Caco-2 (cell line): Measurements from ENCODE around the gene VSTM2L. TPM values are rescaled to one million over a fixed set of nuclear protein-coding genes. Genes with fewer than 3 reads are reported as not detected.

ENCODE experiments used
- BruUV-seq: library from RNA; stranded (reverse); fragments of 400-500 nt; replicated peaks from 2 replicates; lab custom pipeline; 2021; lab: Mats Ljungman, UMichigan
- CTCF ChIA-PET: fragments of 300-600 bp; sonication (Branson Sonifier 250); formaldehyde crosslinking; loops from one replicate; lab custom pipeline; 2022; ENCODE audit warnings: antibody characterized with exemption; lab: Charles Lee
- POLR2A ChIA-PET: fragments of 300-600 bp; sonication (Branson Sonifier 250); formaldehyde crosslinking; loops from one replicate; lab custom pipeline; 2022; ENCODE audit warnings: antibody characterized with exemption; lab: Charles Lee
- DNase-seq, 2 experiments: peaks; one replicate each; pipeline versions ENCODE4 v3.0.0 to v3.0.0-alpha.2; 2020 to 2022
- H3K27me3 ChIP-seq: replicated peaks from 2 replicates; pipeline ENCODE4 v1.6.0; 2011; ENCODE audit warnings: low read length; ENCODE audit not compliant: control insufficient read depth, insufficient read depth
- H3K36me3 ChIP-seq: 2 replicates; pipeline ENCODE4 v1.5.1; 2011; ENCODE audit warnings: low read length; ENCODE audit not compliant: control insufficient read depth, insufficient read depth
- H3K4me1 ChIP-seq: fragments of 250-450 bp; sonication (Bioruptor Pico); 2 replicates; pipeline ENCODE4 v1.5.1; 2020; ENCODE audit warnings: mild to moderate bottlenecking
- H3K4me3 ChIP-seq: 2 replicates; pipeline ENCODE4 v1.5.1; 2011; ENCODE audit warnings: low read depth, mild to moderate bottlenecking, control low read depth, low read length
- H3K9me3 ChIP-seq: fragments of 250-450 bp; sonication (Bioruptor Pico); 2 replicates; pipeline ENCODE4 v1.5.1; 2020; ENCODE audit warnings: mild to moderate bottlenecking, moderate library complexity
- H3K27ac Mint-ChIP-seq: one replicate; pipeline ENCODE4 v1.8.0; 2022; ENCODE audit warnings: mixed read lengths; ENCODE audit not compliant: unreplicated experiment
- H3K27me3 Mint-ChIP-seq: one replicate; pipeline ENCODE4 v1.8.0; 2022; ENCODE audit warnings: mixed read lengths; ENCODE audit not compliant: insufficient read depth, unreplicated experiment
- H3K36me3 Mint-ChIP-seq: one replicate; pipeline ENCODE4 v1.8.0; 2022; ENCODE audit warnings: mild to moderate bottlenecking, mixed read lengths; ENCODE audit not compliant: insufficient read depth, unreplicated experiment
- H3K4me1 Mint-ChIP-seq: one replicate; pipeline ENCODE4 v1.8.0; 2022; ENCODE audit warnings: low read depth, mixed read lengths; ENCODE audit not compliant: unreplicated experiment
- H3K4me3 Mint-ChIP-seq: one replicate; pipeline ENCODE4 v1.8.0; 2022; ENCODE audit warnings: mild to moderate bottlenecking, moderate library complexity, mixed read lengths; ENCODE audit not compliant: unreplicated experiment
- H3K9me3 Mint-ChIP-seq: one replicate; pipeline ENCODE4 v1.8.0; 2022; ENCODE audit warnings: mixed read lengths; ENCODE audit not compliant: unreplicated experiment
- CTCF ChIP-seq, 2 experiments: fragments of 200-600 bp in 1 of 2; IDR thresholded peaks; 1 replicate in 1 of 2; 2 replicates in 1 of 2; pipeline versions ENCODE4 v1.5.1 to v1.8.0; 2011 to 2022; ENCODE audit warnings: antibody characterized with exemption in 1 of 2, control low read depth in 1 of 2, inconsistent platforms in 1 of 2, low read depth in 1 of 2, low read length in 1 of 2, mild to moderate bottlenecking in 1 of 2, moderate library complexity in 1 of 2; ENCODE audit not compliant: insufficient read depth in 1 of 2, severe bottlenecking in 1 of 2, unreplicated experiment in 1 of 2
- intact Hi-C: fragments of 100-400 bp; cut with micrococcal nuclease; formaldehyde crosslinking; loops from one replicate; pipeline ENCODE4 v1.10.0; 2022; ENCODE audit not compliant: unreplicated experiment
- total RNA-seq: library from RNA; stranded (reverse); gene quantifications from 2 replicates; pipeline ENCODE4 v1.2.3, GENCODE V29; 2022

Gene VSTM2L
- total RNA-seq, 1 experiment from 2014 or later: not detected

- Histone ChIP-seq H3K4me3 (no peak overlapping the region), H3K4me1 (peaks cover 10% of the 10 kb centered on the region; the same call in 1 of the 2 replicates), H3K9me3 (no peaks in the 10 kb centered on the region), H3K27me3 (no peaks in the 10 kb centered on the region), H3K36me3 (peaks cover 5% of the 10 kb centered on the region; the same call in 1 of the 2 replicates)
- H3K36me3 Mint-ChIP-seq: peaks cover 8% of the 10 kb centered on the region
- POLR2A ChIA-PET: no interaction called here
- no peak for DNase-seq
- TF ChIP-seq CTCF (IDR thresholded peaks at IDR 0.05; ENCODE audit: insufficient read depth in 1 of 2, low read depth in 1 of 2, low read length in 1 of 2, severe bottlenecking in 1 of 2, unreplicated experiment in 1 of 2): no peak
- no peaks in the 10 kb centered on the region for H3K4me1 Mint-ChIP-seq
- no peak overlapping the region for H3K27ac Mint-ChIP-seq
- no peaks in the 10 kb centered on the region for H3K27me3 Mint-ChIP-seq
- no TSS peak for BruUV-seq
- CTCF ChIA-PET: interaction anchor here (1.2 kb wide), 1 partner anchor 12 kb away, joined by 4 read pairs; no protein-coding TSS in a partner anchor
- H3K9me3 Mint-ChIP-seq: no peaks in the 10 kb centered on the region
- intact Hi-C loops: no loop called here
- H3K4me3 Mint-ChIP-seq: no peak overlapping the region
These were observed 24.8 kb upstream of the VSTM2L start for GRCh38 chr20:37877832-37878772.

GRCh38 chr20:37878835-37879599, 23.9 kb upstream of the VSTM2L start:
- Mint-ChIP-seq H3K27me3 (no peaks in the 10 kb centered on the region), H3K4me1 (no peaks in the 10 kb centered on the region), H3K9me3 (no peaks in the 10 kb centered on the region), H3K4me3 (no peak overlapping the region), H3K27ac (no peak overlapping the region), H3K36me3 (peaks cover 8% of the 10 kb centered on the region)
- Histone ChIP-seq H3K4me1 (peaks cover 10% of the 10 kb centered on the region; the same call in 1 of the 2 replicates), H3K36me3 (0 out of 2 replicates have a peak, but pooled peaks cover 1% of the 10 kb centered on the region), H3K27me3 (no peaks in the 10 kb centered on the region), H3K9me3 (no peaks in the 10 kb centered on the region), H3K4me3 (no peak overlapping the region)
- ChIA-PET POLR2A (no interaction called here), CTCF (no interaction called here)
- intact Hi-C loops: no loop called here
- BruUV-seq: no TSS peak
- TF ChIP-seq CTCF (IDR thresholded peaks at IDR 0.05; ENCODE audit: insufficient read depth in 1 of 2, low read depth in 1 of 2, low read length in 1 of 2, severe bottlenecking in 1 of 2, unreplicated experiment in 1 of 2): no peak
- no peak for DNase-seq

GRCh38 chr20:37879843-37880242, 23.1 kb upstream of the VSTM2L start:
- Histone ChIP-seq H3K36me3 (no peaks in the 10 kb centered on the region), H3K9me3 (no peaks in the 10 kb centered on the region), H3K27me3 (no peaks in the 10 kb centered on the region), H3K4me1 (peaks cover 10% of the 10 kb centered on the region; the same call in 1 of the 2 replicates), H3K4me3 (no peak overlapping the region)
- intact Hi-C loops: no loop called here
- Mint-ChIP-seq H3K36me3 (peaks cover 8% of the 10 kb centered on the region), H3K27me3 (no peaks in the 10 kb centered on the region), H3K4me3 (no peak overlapping the region), H3K9me3 (no peaks in the 10 kb centered on the region), H3K27ac (no peak overlapping the region), H3K4me1 (no peaks in the 10 kb centered on the region)
- DNase-seq: no peak
- ChIA-PET POLR2A (no interaction called here), CTCF (no interaction called here)
- no TSS peak for BruUV-seq
- TF ChIP-seq CTCF (IDR thresholded peaks at IDR 0.05; ENCODE audit: insufficient read depth in 1 of 2, low read depth in 1 of 2, low read length in 1 of 2, severe bottlenecking in 1 of 2, unreplicated experiment in 1 of 2): no peak
